Thyroid gland (tissue), 4 donors: Measurements from ENCODE around the gene METTL26.

Experiments
- CTCF ChIP-seq, 6 experiments: fragments of 200-600 bp in 3 of 6; fragments of 450-650 bp in 3 of 6; sonication (generic) in 3 of 6; IDR thresholded peaks; one replicate each; pipeline ENCODE4 v1.5.1; 2016 to 2019; ENCODE audit warnings: antibody characterized with exemption in 6 of 6, mild to moderate bottlenecking in 2 of 6, inconsistent platforms in 1 of 6, moderate library complexity in 1 of 6
- POLR2A ChIP-seq, 2 donors: fragments of 450-650 bp; IDR thresholded peaks; one replicate each; pipeline ENCODE4 v1.6.1; 2017; ENCODE audit warnings: antibody characterized with exemption in 2 of 2, mild to moderate bottlenecking in 2 of 2, moderate library complexity in 1 of 2

- TF ChIP-seq CTCF (IDR thresholded peaks at IDR 0.05) (no peak), POLR2A (IDR thresholded peaks at IDR 0.05) (peak in 1 of 2 donors; percentile 59)
Observed at GRCh38 chr16:636206-637080, at the start of gene METTL26.
